ENCODE data around the gene TMBIM4. TPM values are rescaled to one million over a fixed set of nuclear protein-coding genes. Genes with fewer than 3 reads are reported as not detected.
A peak's percentile ranks its signal among the peaks of the same experiment; 100 is the strongest.

Gene TMBIM4
- total RNA-seq, 1 experiment from 2014 or later, result 29.8 TPM

- TF ChIP-seq ZSCAN18 (CRISPR knock-in tag; IDR thresholded peaks at IDR 0.05), result no peak
- 0 out of 2 replicates have a peak, but pooled peaks have one; percentile 62 for TF ChIP-seq ZNF317 (CRISPR knock-in tag; IDR thresholded peaks at IDR 0.05; ENCODE audit: borderline replicate concordance, low read depth)
- no peak for TF ChIP-seq SMAD3 (CRISPR knock-in tag; IDR thresholded peaks at IDR 0.05; ENCODE audit: borderline replicate concordance)
- peak; percentile 74; the same call in 1 of the 2 replicates for TF ChIP-seq ZNF416 (CRISPR knock-in tag; IDR thresholded peaks at IDR 0.05)
- TF ChIP-seq TP53 (CRISPR knock-in tag; IDR thresholded peaks at IDR 0.05), result peak; percentile 96
- no peak for TF ChIP-seq GRHL2 (CRISPR knock-in tag; IDR thresholded peaks at IDR 0.05; ENCODE audit: insufficient replicate concordance, severe bottlenecking)
- no peak for TF ChIP-seq PRRX2 (CRISPR knock-in tag; IDR thresholded peaks at IDR 0.05)
- TF ChIP-seq IRF2 (CRISPR knock-in tag; IDR thresholded peaks at IDR 0.05; ENCODE audit: borderline replicate concordance, low read depth), result 0 out of 2 replicates have a peak, but pooled peaks have one; percentile 78
- TF ChIP-seq SOX15 (CRISPR knock-in tag; IDR thresholded peaks at IDR 0.05), result no peak
- peak; percentile 84 for TF ChIP-seq FOXK1 (CRISPR knock-in tag; IDR thresholded peaks at IDR 0.05)
- no peak for TF ChIP-seq GTF2I (CRISPR knock-in tag; conservative IDR thresholded peaks at IDR 0.05)
- TF ChIP-seq ZBTB43 (CRISPR knock-in tag; IDR thresholded peaks at IDR 0.05), result peak; percentile 89; the same call in 1 of the 2 replicates
- TF ChIP-seq ATF1 (CRISPR knock-in tag; IDR thresholded peaks at IDR 0.05), result peak; percentile 93
- TF ChIP-seq NR1H2 (CRISPR knock-in tag; IDR thresholded peaks at IDR 0.05), result peak; percentile 70; the same call in 1 of the 2 replicates
- TF ChIP-seq ZNF425 (CRISPR knock-in tag; conservative IDR thresholded peaks at IDR 0.05), result no peak
- no peak for TF ChIP-seq ZNF423 (CRISPR knock-in tag; IDR thresholded peaks at IDR 0.05)
- no peak for TF ChIP-seq E2F4 (CRISPR knock-in tag; IDR thresholded peaks at IDR 0.05; ENCODE audit: borderline replicate concordance, low read depth)
- TF ChIP-seq ZNF396 (CRISPR knock-in tag; IDR thresholded peaks at IDR 0.05; ENCODE audit: borderline replicate concordance), result no peak
- peak; percentile 89; the same call in 1 of the 2 replicates for TF ChIP-seq RELA (CRISPR knock-in tag; IDR thresholded peaks at IDR 0.05; ENCODE audit: borderline replicate concordance)
- no peak for TF ChIP-seq NFATC4 (CRISPR knock-in tag; IDR thresholded peaks at IDR 0.05)
- peak; percentile 94 for TF ChIP-seq ZNF281 (CRISPR knock-in tag; IDR thresholded peaks at IDR 0.05)
- TF ChIP-seq FOXP4 (CRISPR knock-in tag; IDR thresholded peaks at IDR 0.05), result peak; percentile 96
- TF ChIP-seq NFE2L1 (CRISPR knock-in tag; IDR thresholded peaks at IDR 0.05), result peak; percentile 93
- TF ChIP-seq TCF7 (CRISPR knock-in tag; IDR thresholded peaks at IDR 0.05; ENCODE audit: low read depth), result peak; percentile 75; the same call in 1 of the 2 replicates
- peak; percentile 97 for TF ChIP-seq MYBL2 (CRISPR knock-in tag; IDR thresholded peaks at IDR 0.05)
These were observed 19.0 kb upstream of the TMBIM4 start, which contains the start of gene IRAK3 (continued) for GRCh38 chr12:66188584-66189485.
